Lower leg skin (tissue), 3 donors: Measurements from ENCODE around the gene PCGF5.

ENCODE experiments used
- CTCF ChIP-seq, 3 donors: fragments of 450-650 bp; IDR thresholded peaks; one replicate each; pipeline ENCODE4 v1.5.1; 2016; ENCODE audit warnings: antibody characterized with exemption in 3 of 3, mild to moderate bottlenecking in 3 of 3, moderate library complexity in 2 of 3
- POLR2A ChIP-seq, 2 donors: fragments of 450-650 bp; IDR thresholded peaks; one replicate each; pipeline ENCODE4 v1.6.1; 2016 to 2017; ENCODE audit warnings: antibody characterized with exemption in 2 of 2, mild to moderate bottlenecking in 1 of 2, moderate library complexity in 1 of 2

- no peak for TF ChIP-seq POLR2A (IDR thresholded peaks at IDR 0.05)
- no peak for TF ChIP-seq CTCF (IDR thresholded peaks at IDR 0.05)
These were observed 67.4 kb downstream of the PCGF5 start for GRCh38 chr10:91287912-91288311.
